BLaER1 (cell line): Measurements from ENCODE around the gene IL32.

ENCODE experiments used
- H3K27ac ChIP-seq: shearing (Covaris generic); formaldehyde crosslinking; 2 replicates; pipeline ENCODE4 v1.8.1; 2022
- H3K27me3 ChIP-seq: shearing (Covaris generic); formaldehyde crosslinking; 2 replicates; pipeline ENCODE4 v1.8.1; 2022
- H3K36me3 ChIP-seq: shearing (Covaris generic); formaldehyde crosslinking; 2 replicates; pipeline ENCODE4 v1.8.1; 2022
- H3K4me1 ChIP-seq: shearing (Covaris generic); formaldehyde crosslinking; 2 replicates; pipeline ENCODE4 v1.8.1; 2022
- H3K4me2 ChIP-seq: shearing (Covaris generic); formaldehyde crosslinking; 2 replicates; pipeline ENCODE4 v1.8.1; 2022
- H3K4me3 ChIP-seq: shearing (Covaris generic); formaldehyde crosslinking; 2 replicates; pipeline ENCODE4 v1.8.1; 2022
- H3K9ac ChIP-seq: shearing (Covaris generic); formaldehyde crosslinking; 2 replicates; pipeline ENCODE4 v1.8.1; 2022
- H3K9me3 ChIP-seq: shearing (Covaris generic); formaldehyde crosslinking; 2 replicates; pipeline ENCODE4 v1.8.1; 2022
- H4K20me1 ChIP-seq: shearing (Covaris generic); formaldehyde crosslinking; 2 replicates; pipeline ENCODE4 v1.8.1; 2022
- Cebpa-rat ChIP-seq: shearing (Covaris generic); IDR thresholded peaks from 2 replicates; pipeline ENCODE4 v1.8.1; 2022

IL32 gene

GRCh38 chr16:3065069-3065741 is at the start of gene IL32:
Gene IL32, plus strand, starts transcription at chr16:3065640. Its CDS starts 172 bp downstream, at chr16:3065812.
- Histone ChIP-seq H3K4me2 (no peak within 1 kb of the TSS), H4K20me1 (no peaks in the 10 kb centered on the region), H3K4me3 (no peak within 1 kb of the TSS), H3K27me3 (no peaks in the 10 kb centered on the region), H3K4me1 (peaks cover 27% of the 10 kb centered on the region), H3K36me3 (no peaks in the 10 kb centered on the region), H3K27ac (peak within 1 kb of the TSS; percentile 2; the same call in 1 of the 2 replicates), H3K9me3 (no peaks in the 10 kb centered on the region), H3K9ac (no peak within 1 kb of the TSS)
- no peak for TF ChIP-seq Cebpa-rat

- no peak overlapping the region for H3K9ac ChIP-seq
- no peaks in the 10 kb centered on the region for H3K9me3 ChIP-seq
- no peaks in the 10 kb centered on the region for H3K36me3 ChIP-seq
- no peak overlapping the region for H3K4me3 ChIP-seq
- peaks cover 40% of the 10 kb centered on the region for H3K4me1 ChIP-seq
- H4K20me1 ChIP-seq: peaks cover 13% of the 10 kb centered on the region
- H3K27ac ChIP-seq: no peak overlapping the region
- no peak for TF ChIP-seq Cebpa-rat
- no peak overlapping the region for H3K4me2 ChIP-seq
- peaks cover 63% of the 10 kb centered on the region for H3K27me3 ChIP-seq
These were observed 49.4 kb upstream of the IL32 start for GRCh38 chr16:3015865-3016521.

GRCh38 chr16:3017344-3017743 is 48.1 kb upstream of the IL32 start:
- Histone ChIP-seq H3K9me3 (no peaks in the 10 kb centered on the region), H3K9ac (no peak overlapping the region), H4K20me1 (peaks cover 25% of the 10 kb centered on the region), H3K27me3 (peaks cover 58% of the 10 kb centered on the region), H3K36me3 (no peaks in the 10 kb centered on the region), H3K27ac (no peak overlapping the region), H3K4me1 (peaks cover 47% of the 10 kb centered on the region), H3K4me3 (no peak overlapping the region), H3K4me2 (no peak overlapping the region)
- no peak for TF ChIP-seq Cebpa-rat

GRCh38 chr16:3017794-3018506 is 47.5 kb upstream of the IL32 start, which contains the start of gene CLDN6:
Gene CLDN6, minus strand, starts transcription at chr16:3018183. Its CDS starts 2,162 bp downstream, at chr16:3016021.
- Histone ChIP-seq H3K9me3 (no peaks in the 10 kb centered on the region), H3K27me3 (peaks cover 52% of the 10 kb centered on the region), H4K20me1 (peaks cover 29% of the 10 kb centered on the region), H3K9ac (no peak within 1 kb of the TSS), H3K27ac (no peak within 1 kb of the TSS), H3K36me3 (no peaks in the 10 kb centered on the region), H3K4me1 (peaks cover 47% of the 10 kb centered on the region), H3K4me2 (peak within 1 kb of the TSS; percentile 17), H3K4me3 (no peak within 1 kb of the TSS)
- TF ChIP-seq Cebpa-rat: no peak

GRCh38 chr16:3019594-3020246 is 45.7 kb upstream of the IL32 start:
- H3K9me3 ChIP-seq: no peaks in the 10 kb centered on the region
- H3K4me3 ChIP-seq: peak overlapping the region; percentile 71
- peaks cover 27% of the 10 kb centered on the region for H4K20me1 ChIP-seq
- no peak for TF ChIP-seq Cebpa-rat
- no peak overlapping the region for H3K9ac ChIP-seq
- H3K27ac ChIP-seq: no peak overlapping the region
- H3K27me3 ChIP-seq: peaks cover 35% of the 10 kb centered on the region
- peaks cover 55% of the 10 kb centered on the region for H3K4me1 ChIP-seq
- no peaks in the 10 kb centered on the region for H3K36me3 ChIP-seq
- H3K4me2 ChIP-seq: peak overlapping the region; percentile 99

GRCh38 chr16:3020247-3020603 is 45.2 kb upstream of the IL32 start, which contains the start of gene TNFRSF12A:
Gene TNFRSF12A, plus strand, starts transcription at chr16:3020368. Its CDS starts 30 bp downstream, at chr16:3020398.
- H3K4me1 ChIP-seq: peaks cover 60% of the 10 kb centered on the region
- no peak for TF ChIP-seq Cebpa-rat
- H3K27ac ChIP-seq: no peak within 1 kb of the TSS
- peaks cover 32% of the 10 kb centered on the region for H4K20me1 ChIP-seq
- H3K9ac ChIP-seq: peak within 1 kb of the TSS; percentile 72; the same call in 1 of the 2 replicates
- peak within 1 kb of the TSS; percentile 71 for H3K4me3 ChIP-seq
- peak within 1 kb of the TSS; percentile 99 for H3K4me2 ChIP-seq
- no peaks in the 10 kb centered on the region for H3K36me3 ChIP-seq
- H3K27me3 ChIP-seq: peaks cover 33% of the 10 kb centered on the region
- H3K9me3 ChIP-seq: no peaks in the 10 kb centered on the region

- peaks cover 39% of the 10 kb centered on the region for H4K20me1 ChIP-seq
- peak overlapping the region; percentile 72; the same call in 1 of the 2 replicates for H3K9ac ChIP-seq
- no peak overlapping the region for H3K27ac ChIP-seq
- H3K4me2 ChIP-seq: peak overlapping the region; percentile 99
- peaks cover 65% of the 10 kb centered on the region for H3K4me1 ChIP-seq
- TF ChIP-seq Cebpa-rat: no peak
- peaks cover 33% of the 10 kb centered on the region for H3K27me3 ChIP-seq
- peak overlapping the region; percentile 71 for H3K4me3 ChIP-seq
- H3K36me3 ChIP-seq: peaks cover 6% of the 10 kb centered on the region
- no peaks in the 10 kb centered on the region for H3K9me3 ChIP-seq
These were observed 44.6 kb upstream of the IL32 start for GRCh38 chr16:3020604-3021448.

GRCh38 chr16:3021449-3022207 is 43.8 kb upstream of the IL32 start:
- no peak for TF ChIP-seq Cebpa-rat
- peak overlapping the region; percentile 99 for H3K4me2 ChIP-seq
- H3K27ac ChIP-seq: no peak overlapping the region
- 0 out of 2 replicates have a peak overlapping the region, but pooled peaks have one; percentile 3 for H3K9ac ChIP-seq
- peaks cover 33% of the 10 kb centered on the region for H3K27me3 ChIP-seq
- H3K4me1 ChIP-seq: peaks cover 65% of the 10 kb centered on the region
- peaks cover 46% of the 10 kb centered on the region for H4K20me1 ChIP-seq
- peak overlapping the region; percentile 71 for H3K4me3 ChIP-seq
- H3K9me3 ChIP-seq: no peaks in the 10 kb centered on the region
- peaks cover 14% of the 10 kb centered on the region for H3K36me3 ChIP-seq
